Activated CD8-positive, alpha-beta T cell treated with anti-CD3 and anti-CD28 coated beads for 36 hours (primary cell): ENCODE results near the gene SZT2. TPM values are rescaled to one million over a fixed set of nuclear protein-coding genes. Genes with fewer than 3 reads are reported as not detected.

ENCODE experiments used
- ATAC-seq: fragments of 200-7000 bp; cut with Tn5 transposase; one replicate; pipeline ENCODE4 v1.10.0; 2021; ENCODE audit warnings: mild to moderate bottlenecking, moderate library complexity
- CTCF ChIA-PET: fragments of 350-600 bp; sonication (Branson Sonifier 250); formaldehyde crosslinking; loops from one replicate; lab custom pipeline; 2021; ENCODE audit warnings: antibody characterized with exemption; lab: Charles Lee
- POLR2A ChIA-PET: fragments of 350-600 bp; sonication (Branson Sonifier 250); formaldehyde crosslinking; loops from one replicate; lab custom pipeline; 2021; ENCODE audit warnings: antibody characterized with exemption; lab: Charles Lee
- DNase-seq: peaks from one replicate; pipeline ENCODE4 v3.0.0-alpha.2; 2020
- H3K27ac Mint-ChIP-seq: one replicate; pipeline ENCODE4 v1.8.0; 2021; ENCODE audit warnings: mild to moderate bottlenecking, mixed read lengths
- H3K27me3 Mint-ChIP-seq: one replicate; pipeline ENCODE4 v1.8.0; 2021; ENCODE audit warnings: mixed read lengths
- H3K36me3 Mint-ChIP-seq: one replicate; pipeline ENCODE4 v1.8.0; 2021; ENCODE audit warnings: low read depth, mixed read lengths
- H3K4me1 Mint-ChIP-seq: one replicate; pipeline ENCODE4 v1.8.0; 2021; ENCODE audit warnings: low read depth, mixed read lengths
- H3K4me3 Mint-ChIP-seq: one replicate; pipeline ENCODE4 v1.8.0; 2021; ENCODE audit warnings: mild to moderate bottlenecking, moderate library complexity, mixed read lengths
- H3K9me3 Mint-ChIP-seq: one replicate; pipeline ENCODE4 v1.8.0; 2021; ENCODE audit warnings: mixed read lengths
- intact Hi-C: fragments of 100-400 bp; cut with micrococcal nuclease; formaldehyde crosslinking; loops from one replicate; pipeline ENCODE4 v1.10.0; 2022
- total RNA-seq, 2 experiments: library from RNA; stranded (reverse); gene quantifications; one replicate each; pipeline ENCODE4 v1.2.3, GENCODE V29; 2021
- TF ChIP-seq, protein P1 (sequence below): fragments of 200-600 bp; IDR thresholded peaks from one replicate; pipeline ENCODE4 v1.8.0; 2022; ENCODE audit warnings: antibody characterized with exemption, mild to moderate bottlenecking

The SZT2 gene
- total RNA-seq, 2 experiments from 2014 or later: 30.1 to 33.3 TPM

DNA sequence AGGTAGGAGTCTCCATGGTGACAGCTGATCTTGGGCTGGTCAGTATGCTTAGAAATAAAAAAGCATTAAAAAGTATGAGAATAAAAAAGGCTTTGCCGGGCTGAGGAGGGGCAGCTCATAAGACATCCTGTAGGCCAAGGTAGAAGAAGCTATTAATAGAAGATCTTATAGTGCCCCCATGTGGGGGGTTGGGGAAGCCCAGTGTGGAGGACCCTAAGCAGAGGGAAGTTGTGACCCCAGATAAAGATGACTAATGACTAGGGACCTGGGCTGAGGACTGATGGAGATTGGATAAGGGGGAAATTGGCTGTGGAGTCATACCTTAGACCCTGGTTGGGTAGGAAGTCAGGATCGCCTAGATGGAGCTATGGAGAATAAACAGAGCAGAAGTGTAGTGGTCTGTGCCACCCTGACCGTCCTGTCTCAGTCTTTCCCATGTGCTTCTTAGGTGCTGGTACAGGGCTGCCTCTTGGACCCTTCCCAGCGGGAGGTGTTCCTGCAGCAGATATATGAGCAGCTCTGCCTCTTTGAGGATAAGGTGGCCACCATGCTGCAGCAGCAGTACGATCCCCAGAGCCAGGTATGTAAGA lies 25.0 kb downstream of the SZT2 start:
- Mint-ChIP-seq H3K4me3 (no peak overlapping the region), H3K9me3 (no peaks in the 10 kb centered on the region), H3K27ac (no peak overlapping the region), H3K27me3 (no peaks in the 10 kb centered on the region), H3K4me1 (no peaks in the 10 kb centered on the region), H3K36me3 (peaks cover 17% of the 10 kb centered on the region)
- POLR2A ChIA-PET: interaction anchor here (0.6 to 1.1 kb wide), 2 partner anchors 45 to 176 kb away, joined by 3 to 5 read pairs; no protein-coding TSS in a partner anchor
- ATAC-seq (peak; percentile 98), DNase-seq (peak; percentile 87)
- TF ChIP-seq, protein P1, sequence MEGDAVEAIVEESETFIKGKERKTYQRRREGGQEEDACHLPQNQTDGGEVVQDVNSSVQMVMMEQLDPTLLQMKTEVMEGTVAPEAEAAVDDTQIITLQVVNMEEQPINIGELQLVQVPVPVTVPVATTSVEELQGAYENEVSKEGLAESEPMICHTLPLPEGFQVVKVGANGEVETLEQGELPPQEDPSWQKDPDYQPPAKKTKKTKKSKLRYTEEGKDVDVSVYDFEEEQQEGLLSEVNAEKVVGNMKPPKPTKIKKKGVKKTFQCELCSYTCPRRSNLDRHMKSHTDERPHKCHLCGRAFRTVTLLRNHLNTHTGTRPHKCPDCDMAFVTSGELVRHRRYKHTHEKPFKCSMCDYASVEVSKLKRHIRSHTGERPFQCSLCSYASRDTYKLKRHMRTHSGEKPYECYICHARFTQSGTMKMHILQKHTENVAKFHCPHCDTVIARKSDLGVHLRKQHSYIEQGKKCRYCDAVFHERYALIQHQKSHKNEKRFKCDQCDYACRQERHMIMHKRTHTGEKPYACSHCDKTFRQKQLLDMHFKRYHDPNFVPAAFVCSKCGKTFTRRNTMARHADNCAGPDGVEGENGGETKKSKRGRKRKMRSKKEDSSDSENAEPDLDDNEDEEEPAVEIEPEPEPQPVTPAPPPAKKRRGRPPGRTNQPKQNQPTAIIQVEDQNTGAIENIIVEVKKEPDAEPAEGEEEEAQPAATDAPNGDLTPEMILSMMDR: peak; percentile 51
- CTCF ChIA-PET: interaction anchor here (0.6 to 6.5 kb wide), 31 partner anchors 10 to 1045 kb away, joined by 3 to 73 read pairs (median 5); partner anchors contain the start of genes CDC20, HYI, MED8 and SZT2
- intact Hi-C loops: loop anchor here (1.0 kb wide), 1 partner anchor 187 kb away; no protein-coding TSS in a partner anchor

DNA sequence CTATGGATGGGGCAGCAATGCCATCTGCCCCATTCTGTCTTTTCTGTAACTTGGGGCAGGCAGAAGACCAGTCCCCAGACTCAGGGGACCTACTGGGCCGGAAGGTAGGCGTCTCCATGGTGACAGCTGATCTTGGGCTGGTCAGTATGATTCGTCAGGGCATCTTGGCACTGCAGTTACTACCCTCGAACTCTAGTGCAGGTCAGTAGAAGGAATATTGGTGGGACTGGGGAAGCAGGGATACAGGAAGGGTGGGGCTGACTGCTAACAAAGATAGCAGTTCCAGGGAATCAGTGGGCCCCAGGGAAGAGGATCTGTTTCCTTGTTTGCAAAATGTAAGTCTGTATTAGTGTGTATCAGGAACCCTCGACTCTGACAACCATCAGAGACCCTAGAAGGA lies 26.2 kb downstream of the SZT2 start:
- no peaks in the 10 kb centered on the region for H3K4me1 Mint-ChIP-seq
- no peaks in the 10 kb centered on the region for H3K27me3 Mint-ChIP-seq
- POLR2A ChIA-PET: interaction anchor here (0.6 to 0.8 kb wide), 2 partner anchors 169 to 179 kb away, joined by 3 to 4 read pairs; no protein-coding TSS in a partner anchor
- ATAC-seq: no peak
- DNase-seq: no peak
- intact Hi-C loops: no loop called here
- peaks cover 15% of the 10 kb centered on the region for H3K36me3 Mint-ChIP-seq
- no peaks in the 10 kb centered on the region for H3K9me3 Mint-ChIP-seq
- H3K4me3 Mint-ChIP-seq: no peak overlapping the region
- CTCF ChIA-PET: interaction anchor here (1.8 to 6.5 kb wide), 5 partner anchors 9 to 192 kb away, joined by 11 to 73 read pairs (median 28); no protein-coding TSS in a partner anchor
- H3K27ac Mint-ChIP-seq: no peak overlapping the region
- TF ChIP-seq, protein P1: no peak

DNA sequence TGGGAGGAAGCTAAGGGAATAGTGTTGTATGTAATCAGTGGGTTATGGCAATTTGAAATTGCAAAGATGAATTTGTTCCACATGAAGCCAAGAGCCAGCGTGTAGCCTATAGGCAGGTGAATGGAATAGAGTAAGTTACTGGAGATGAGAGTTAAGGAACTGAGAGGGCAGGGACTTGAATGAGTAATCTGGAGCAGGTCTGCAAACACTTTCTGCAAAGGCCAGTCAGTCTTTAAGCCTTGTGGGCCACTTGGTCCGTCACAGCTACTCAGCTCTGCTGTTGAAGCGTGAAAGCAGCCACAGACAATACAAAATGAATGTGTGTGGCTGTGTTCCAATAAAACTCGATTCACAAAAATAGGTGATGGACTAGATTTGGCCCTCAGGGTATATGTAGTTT lies 29.2 kb downstream of the SZT2 start:
- H3K9me3 Mint-ChIP-seq: no peaks in the 10 kb centered on the region

GRCh38 chr1:43419627-43420425 lies 30.1 kb downstream of the SZT2 start:
- CTCF ChIA-PET: interaction anchor here (1.1 to 1.3 kb wide), 2 partner anchors 193 kb away, joined by 3 to 4 read pairs; no protein-coding TSS in a partner anchor
- no peak for DNase-seq
- intact Hi-C loops: no loop called here
- no peaks in the 10 kb centered on the region for H3K9me3 Mint-ChIP-seq
- no peak overlapping the region for H3K4me3 Mint-ChIP-seq
- H3K4me1 Mint-ChIP-seq: no peaks in the 10 kb centered on the region
- ATAC-seq: no peak
- TF ChIP-seq, protein P1: no peak
- H3K36me3 Mint-ChIP-seq: peaks cover 18% of the 10 kb centered on the region
- POLR2A ChIA-PET: no interaction called here
- H3K27me3 Mint-ChIP-seq: no peaks in the 10 kb centered on the region
- peak overlapping the region; percentile 52 for H3K27ac Mint-ChIP-seq

More for the DNA sequence above, 29.2 kb downstream of the SZT2 start:
- H3K4me1 Mint-ChIP-seq: no peaks in the 10 kb centered on the region
- H3K27me3 Mint-ChIP-seq: no peaks in the 10 kb centered on the region
- no peak overlapping the region for H3K4me3 Mint-ChIP-seq
- no peak for DNase-seq
- intact Hi-C loops: no loop called here
- ATAC-seq: no peak
- TF ChIP-seq, protein P1: no peak
- CTCF ChIA-PET: interaction anchor here (1.3 kb wide), 1 partner anchor 192 kb away, joined by 4 read pairs; no protein-coding TSS in a partner anchor
- no peak overlapping the region for H3K27ac Mint-ChIP-seq
- H3K36me3 Mint-ChIP-seq: peaks cover 20% of the 10 kb centered on the region
- POLR2A ChIA-PET: no interaction called here
